ENCODE measurements around the gene CPOX.
"Not testable (repeated sequence)": the region's sequence is repeated elsewhere in the genome, so short reads cannot be mapped to it uniquely, and the experiment has no call there.

CPOX gene

GRCh38 chr3:98563661-98564281, 29.6 kb downstream of the CPOX start:
- H3K4me3 ChIP-seq (replicated peaks; ENCODE audit: insufficient read depth, low read length), result no peak overlapping the region
- H3K27ac ChIP-seq (replicated peaks), result no peak overlapping the region
- H3K27me3 ChIP-seq (ENCODE audit: insufficient read depth, poor library complexity, severe bottlenecking), result no peaks in the 10 kb centered on the region
- DNase-seq (ENCODE audit: low read depth in 1 of 2, low spot score in 1 of 2), result no peak
- TF ChIP-seq SPI1 (IDR thresholded peaks at IDR 0.05; ENCODE audit: borderline replicate concordance, low read depth), result no peak

GRCh38 chr3:98561727-98562521, 31.5 kb downstream of the CPOX start:
- H3K27me3 ChIP-seq (ENCODE audit: insufficient read depth, poor library complexity, severe bottlenecking), result no peaks in the 10 kb centered on the region
- no peak overlapping the region for H3K4me3 ChIP-seq (replicated peaks; ENCODE audit: insufficient read depth, low read length)
- H3K27ac ChIP-seq (replicated peaks), result no peak overlapping the region
- TF ChIP-seq REST (IDR thresholded peaks at IDR 0.05; ENCODE audit: insufficient replicate concordance, low read depth) (no peak), POLR2AphosphoS5 (IDR thresholded peaks at IDR 0.05; ENCODE audit: low read depth) (no peak), CTCF (IDR thresholded peaks at IDR 0.05; ENCODE audit: insufficient read depth, low read length) (no peak), SPI1 (IDR thresholded peaks at IDR 0.05; ENCODE audit: borderline replicate concordance, low read depth) (no peak)
- DNase-seq (ENCODE audit: low read depth in 1 of 2, low spot score in 1 of 2), result no peak

- no peak overlapping the region for H3K27ac ChIP-seq (replicated peaks)
- no peak for TF ChIP-seq CTCF (IDR thresholded peaks at IDR 0.05; ENCODE audit: insufficient read depth, low read length)
- TF ChIP-seq POLR2AphosphoS5 (IDR thresholded peaks at IDR 0.05; ENCODE audit: low read depth), result no peak
- TF ChIP-seq SPI1 (IDR thresholded peaks at IDR 0.05; ENCODE audit: borderline replicate concordance, low read depth), result no peak
- TF ChIP-seq GABPA (IDR thresholded peaks at IDR 0.05; ENCODE audit: low read depth), result no peak
- TF ChIP-seq REST (IDR thresholded peaks at IDR 0.05; ENCODE audit: insufficient replicate concordance, low read depth), result no peak
- no peak overlapping the region for H3K4me3 ChIP-seq (replicated peaks; ENCODE audit: insufficient read depth, low read length)
- no peaks in the 10 kb centered on the region for H3K27me3 ChIP-seq (ENCODE audit: insufficient read depth, poor library complexity, severe bottlenecking)
- no peak for DNase-seq (ENCODE audit: low read depth in 1 of 2, low spot score in 1 of 2)
Observed at GRCh38 chr3:98560911-98561310, 32.5 kb downstream of the CPOX start.

GRCh38 chr3:98559769-98560168, 33.6 kb downstream of the CPOX start:
- H3K4me3 ChIP-seq (replicated peaks; ENCODE audit: insufficient read depth, low read length); H3K27ac ChIP-seq (replicated peaks); DNase-seq (ENCODE audit: low read depth in 1 of 2, low spot score in 1 of 2); H3K27me3 ChIP-seq (ENCODE audit: insufficient read depth, poor library complexity, severe bottlenecking): not testable (repeated sequence)

All from HL-60 (cell line).